ENCODE results near the gene PALD1.

PALD1 gene

DNA sequence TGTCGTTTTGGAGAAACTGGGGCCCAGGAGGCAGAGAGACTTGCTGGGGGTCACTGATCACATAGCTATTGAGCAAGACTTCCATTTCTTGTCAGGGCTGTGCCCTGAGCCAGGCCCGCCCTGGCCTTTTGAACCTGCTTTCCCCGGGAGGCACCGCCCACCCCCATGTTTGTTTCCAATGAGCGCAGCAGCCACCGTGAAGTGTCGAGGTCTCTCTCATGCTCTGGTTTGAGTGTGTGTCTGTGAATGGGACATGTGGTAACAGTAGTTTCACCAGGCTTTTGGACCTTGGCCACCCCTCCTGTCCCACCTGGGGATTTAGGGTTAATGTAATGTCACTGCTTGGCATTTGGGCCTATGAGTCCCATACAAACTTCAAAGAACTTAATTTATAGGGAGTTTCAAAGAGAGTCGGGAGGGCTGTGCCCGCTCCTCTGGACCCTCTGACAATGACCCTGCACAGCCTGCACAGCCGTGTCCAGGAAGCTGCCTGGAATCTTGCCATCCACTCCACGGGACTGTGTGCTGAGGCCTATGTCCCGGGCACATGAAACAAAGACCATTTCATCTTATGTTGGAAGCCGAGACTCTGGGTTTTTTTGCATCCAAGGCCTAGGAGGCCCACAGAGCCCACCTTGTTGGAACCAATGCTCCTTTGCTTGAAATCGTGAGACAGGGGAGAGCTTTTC is 117.7 kb downstream of the PALD1 start:
- H3K4me3 ChIP-seq (ENCODE audit: low read depth, low read length): no peak overlapping the region
- TF ChIP-seq, protein P1, sequence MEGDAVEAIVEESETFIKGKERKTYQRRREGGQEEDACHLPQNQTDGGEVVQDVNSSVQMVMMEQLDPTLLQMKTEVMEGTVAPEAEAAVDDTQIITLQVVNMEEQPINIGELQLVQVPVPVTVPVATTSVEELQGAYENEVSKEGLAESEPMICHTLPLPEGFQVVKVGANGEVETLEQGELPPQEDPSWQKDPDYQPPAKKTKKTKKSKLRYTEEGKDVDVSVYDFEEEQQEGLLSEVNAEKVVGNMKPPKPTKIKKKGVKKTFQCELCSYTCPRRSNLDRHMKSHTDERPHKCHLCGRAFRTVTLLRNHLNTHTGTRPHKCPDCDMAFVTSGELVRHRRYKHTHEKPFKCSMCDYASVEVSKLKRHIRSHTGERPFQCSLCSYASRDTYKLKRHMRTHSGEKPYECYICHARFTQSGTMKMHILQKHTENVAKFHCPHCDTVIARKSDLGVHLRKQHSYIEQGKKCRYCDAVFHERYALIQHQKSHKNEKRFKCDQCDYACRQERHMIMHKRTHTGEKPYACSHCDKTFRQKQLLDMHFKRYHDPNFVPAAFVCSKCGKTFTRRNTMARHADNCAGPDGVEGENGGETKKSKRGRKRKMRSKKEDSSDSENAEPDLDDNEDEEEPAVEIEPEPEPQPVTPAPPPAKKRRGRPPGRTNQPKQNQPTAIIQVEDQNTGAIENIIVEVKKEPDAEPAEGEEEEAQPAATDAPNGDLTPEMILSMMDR (IDR thresholded peaks at IDR 0.05; ENCODE audit: insufficient read depth, low read depth, low read length, missing control alignments): no peak
- DNase-seq (ENCODE audit: low read depth): no peak

DNA sequence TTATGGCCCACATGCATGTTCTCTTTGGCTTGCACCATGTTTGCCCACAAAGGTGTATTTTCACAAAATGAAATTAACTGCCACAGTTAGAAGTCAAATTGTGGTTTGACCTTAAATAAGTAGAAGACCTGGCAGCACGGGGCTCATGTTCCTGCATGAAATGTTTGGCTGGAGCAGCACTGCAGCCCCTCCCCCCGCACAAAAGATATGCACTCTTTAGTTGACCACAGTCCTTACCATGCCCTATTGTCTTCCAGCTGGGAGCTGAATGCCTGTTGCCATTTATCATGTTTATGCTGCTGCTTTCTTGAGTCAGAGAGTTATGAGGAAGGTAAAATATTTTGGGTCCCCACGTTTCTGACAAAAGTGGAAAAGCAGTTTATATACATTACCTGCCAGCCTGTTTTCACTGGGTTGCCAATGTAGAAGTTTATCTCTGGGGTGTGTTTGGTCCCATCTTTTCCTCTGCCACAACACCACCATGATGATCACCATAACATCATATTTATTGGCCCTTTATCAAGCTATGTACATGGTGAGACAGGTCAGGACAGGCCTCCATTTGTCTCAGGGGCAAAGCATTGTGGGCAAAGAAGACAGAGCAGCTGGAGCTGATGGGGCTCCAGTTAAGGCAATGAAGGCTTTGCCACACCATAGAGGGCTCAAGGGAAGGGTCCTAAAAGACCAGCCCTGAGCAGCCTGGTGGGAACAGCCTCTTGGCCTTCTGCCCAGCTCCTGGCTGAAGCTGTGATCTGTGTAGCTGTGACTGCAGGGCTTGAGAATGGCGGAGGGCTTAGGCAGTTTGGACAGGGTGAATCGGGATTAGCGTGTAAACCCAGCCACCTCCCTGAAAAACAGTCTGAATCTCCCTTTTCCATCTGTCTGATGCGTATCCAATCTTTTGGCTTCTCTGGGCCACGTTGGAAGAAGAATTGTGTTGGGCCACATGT is 118.6 kb downstream of the PALD1 start:
- TF ChIP-seq, protein P1 (IDR thresholded peaks at IDR 0.05; ENCODE audit: insufficient read depth, low read depth, low read length, missing control alignments): no peak
- no peak overlapping the region for H3K4me3 ChIP-seq (ENCODE audit: low read depth, low read length)
- no peak for DNase-seq (ENCODE audit: low read depth)

DNA sequence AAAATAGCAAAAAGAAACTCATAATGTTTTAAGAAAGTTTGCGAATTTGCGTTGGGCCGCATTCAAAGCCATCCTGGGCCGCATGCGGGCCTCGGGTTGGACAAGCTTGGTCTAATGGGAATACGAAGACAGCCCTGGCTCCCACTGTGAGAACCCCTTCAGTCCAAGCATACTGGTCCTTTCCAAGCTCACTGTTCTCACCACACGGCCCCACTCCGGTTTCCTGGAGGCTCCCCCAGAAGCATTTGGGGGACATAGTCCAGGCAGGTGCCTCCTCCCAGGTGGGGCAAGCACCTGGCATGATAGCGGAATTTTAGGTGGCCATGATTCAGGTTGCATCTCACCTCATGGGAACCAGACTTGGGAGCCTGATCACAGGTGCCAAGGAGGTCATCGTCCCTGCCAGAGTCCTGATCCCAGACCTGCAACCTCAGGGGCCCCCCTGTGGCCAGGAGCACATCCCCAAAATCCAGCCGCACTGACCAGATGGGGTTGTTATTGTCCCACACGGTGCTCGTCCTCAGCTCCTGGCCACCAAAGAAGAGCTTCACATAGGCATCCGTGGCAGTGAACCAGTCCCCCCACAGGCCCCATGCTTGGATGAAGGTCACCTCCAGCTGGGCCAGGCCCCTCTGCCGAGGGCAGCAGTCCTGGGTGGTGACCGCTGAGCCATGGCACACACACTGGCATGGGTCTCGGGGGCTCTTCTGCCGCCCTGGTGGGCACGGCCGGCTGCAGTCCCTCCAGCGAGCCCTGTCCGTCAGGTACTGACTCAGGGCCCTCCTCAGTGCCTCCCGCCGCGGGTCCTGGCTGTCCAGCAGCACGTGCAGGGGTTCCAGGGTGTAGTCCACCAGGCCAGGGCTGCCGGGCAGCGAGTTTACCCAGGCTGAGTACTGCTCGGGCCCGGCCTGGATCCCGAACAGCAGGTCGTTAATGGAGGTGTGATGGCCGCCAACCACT is 119.6 kb downstream of the PALD1 start:
- DNase-seq (ENCODE audit: low read depth): no peak
- H3K4me3 ChIP-seq (ENCODE audit: low read depth, low read length): no peak overlapping the region

DNA sequence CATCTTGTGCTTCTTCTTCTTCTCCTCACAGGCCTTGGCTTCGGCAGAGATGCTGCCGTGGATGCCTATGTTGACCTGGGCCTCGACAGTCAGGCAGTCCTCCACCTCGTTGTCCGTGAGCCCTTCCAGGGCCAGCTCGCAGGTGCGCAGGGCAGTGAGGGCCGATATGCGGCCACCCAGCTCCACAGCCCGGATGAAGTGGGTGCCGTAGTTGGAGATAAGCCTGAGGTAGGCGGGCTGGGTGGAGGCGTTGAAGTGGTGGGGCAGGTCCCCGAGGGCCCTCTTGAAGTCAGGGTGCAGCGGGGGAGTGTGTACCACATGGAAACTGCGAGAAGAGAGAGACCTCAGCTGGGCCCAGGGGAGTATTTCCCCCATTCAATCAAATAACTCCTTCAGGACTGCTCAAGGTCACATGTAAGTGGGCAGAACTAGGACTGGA is 120.3 kb downstream of the PALD1 start:
- TF ChIP-seq, protein P1 (IDR thresholded peaks at IDR 0.05; ENCODE audit: insufficient read depth, low read depth, low read length, missing control alignments): no peak
- DNase-seq (ENCODE audit: low read depth): no peak
- H3K4me3 ChIP-seq (ENCODE audit: low read depth, low read length): no peak overlapping the region

More for the DNA sequence above, 119.6 kb downstream of the PALD1 start:
- TF ChIP-seq, protein P1 (IDR thresholded peaks at IDR 0.05; ENCODE audit: insufficient read depth, low read depth, low read length, missing control alignments): no peak

DNA sequence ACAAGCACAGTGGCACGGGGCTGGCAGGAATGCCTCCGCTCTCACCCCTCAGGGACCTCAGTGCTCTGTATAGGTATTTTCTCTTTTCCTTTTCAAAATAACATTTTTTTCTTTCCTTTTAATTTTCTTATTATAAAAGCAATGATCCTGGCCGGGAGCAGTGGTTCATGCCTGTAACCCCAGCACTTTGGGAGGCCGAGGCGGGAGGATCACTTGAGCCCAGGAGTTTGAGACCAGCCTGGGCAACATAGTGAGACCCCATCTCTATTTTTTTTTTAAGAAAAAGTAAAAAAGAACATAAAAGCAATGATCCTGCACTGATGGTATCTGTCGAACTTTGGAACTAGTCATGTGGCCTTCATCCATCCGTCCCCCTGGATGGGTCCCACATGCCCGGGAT is 120.8 kb downstream of the PALD1 start:
- H3K4me3 ChIP-seq (ENCODE audit: low read depth, low read length): no peak overlapping the region
- TF ChIP-seq, protein P1 (IDR thresholded peaks at IDR 0.05; ENCODE audit: insufficient read depth, low read depth, low read length, missing control alignments): no peak
- DNase-seq (ENCODE audit: low read depth): no peak

DNA sequence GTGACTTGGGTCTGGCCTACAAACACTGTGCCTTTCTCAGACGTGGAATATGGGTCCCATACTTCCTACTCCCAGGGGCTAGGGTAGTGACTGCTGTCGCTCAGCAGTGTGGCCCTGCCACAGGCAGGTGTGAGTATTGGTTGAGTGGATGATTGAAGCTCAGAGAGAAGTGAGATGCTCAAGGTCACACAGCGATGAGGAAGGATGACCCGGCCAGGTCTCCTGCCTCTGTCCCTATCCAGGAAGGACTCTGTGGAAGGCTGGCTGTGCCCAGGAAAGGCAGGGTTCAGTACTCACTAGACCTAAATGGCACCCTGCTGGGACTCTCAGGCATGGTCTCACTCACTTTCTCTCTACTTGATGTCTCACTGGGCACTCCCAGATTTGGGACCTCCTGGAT is 121.2 kb downstream of the PALD1 start:
- no peak overlapping the region for H3K4me3 ChIP-seq (ENCODE audit: low read depth, low read length)
- TF ChIP-seq, protein P1 (IDR thresholded peaks at IDR 0.05; ENCODE audit: insufficient read depth, low read depth, low read length, missing control alignments): no peak
- no peak for DNase-seq (ENCODE audit: low read depth)

Measured in GM12865 (cell line).